CD1c-positive myeloid dendritic cell (primary cell): ENCODE results near the gene TIMP1.
"Not testable (repeated sequence)": the region's sequence is repeated elsewhere in the genome, so short reads cannot be mapped to it uniquely, and the experiment has no call there.

Experiments used
- DNase-seq: peaks from one replicate; pipeline ENCODE4 v3.0.0-alpha.2; 2016; ENCODE audit errors: extremely low spot score

Gene TIMP1

DNA sequence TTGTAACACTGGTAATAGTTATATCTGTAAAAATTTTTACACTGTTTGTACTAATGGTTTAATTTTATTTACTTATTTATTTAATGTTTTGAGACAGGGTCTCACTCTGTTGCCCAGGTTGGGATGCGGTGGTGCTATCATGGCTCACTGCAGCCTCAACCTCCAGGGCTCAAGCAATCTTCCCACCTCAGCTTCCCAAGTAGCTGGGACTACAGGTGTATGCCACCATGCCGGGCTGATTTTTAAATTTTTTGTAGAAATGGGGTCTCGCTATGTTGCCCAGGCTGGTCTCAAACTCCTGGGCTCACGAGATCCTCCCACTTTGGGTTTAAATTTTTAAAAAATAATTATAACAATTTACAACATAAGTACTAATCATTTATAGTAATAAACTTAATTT, 20.9 kb downstream of the TIMP1 start:
- DNase-seq, result not testable (repeated sequence)

DNA sequence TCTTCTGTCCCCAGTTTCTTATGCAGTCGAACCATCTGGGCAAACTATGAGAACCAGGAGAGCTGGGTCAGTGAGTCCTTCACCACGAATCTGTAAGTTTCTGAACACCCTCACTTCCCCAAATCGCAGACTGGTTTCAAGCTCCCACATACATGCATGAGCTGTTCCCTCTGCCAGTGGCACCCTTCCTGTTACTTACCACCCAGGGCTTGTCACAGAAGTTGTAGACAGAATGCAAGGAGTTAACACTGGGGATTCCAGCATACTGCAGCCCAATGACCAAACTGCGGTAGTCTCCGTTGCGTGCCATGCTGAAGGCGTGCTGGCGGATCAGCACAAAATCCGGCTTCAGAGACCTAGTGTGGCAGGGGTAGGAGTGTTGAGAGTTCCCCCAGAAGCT, 22.8 kb downstream of the TIMP1 start:
- DNase-seq, result peak; percentile 59

DNA sequence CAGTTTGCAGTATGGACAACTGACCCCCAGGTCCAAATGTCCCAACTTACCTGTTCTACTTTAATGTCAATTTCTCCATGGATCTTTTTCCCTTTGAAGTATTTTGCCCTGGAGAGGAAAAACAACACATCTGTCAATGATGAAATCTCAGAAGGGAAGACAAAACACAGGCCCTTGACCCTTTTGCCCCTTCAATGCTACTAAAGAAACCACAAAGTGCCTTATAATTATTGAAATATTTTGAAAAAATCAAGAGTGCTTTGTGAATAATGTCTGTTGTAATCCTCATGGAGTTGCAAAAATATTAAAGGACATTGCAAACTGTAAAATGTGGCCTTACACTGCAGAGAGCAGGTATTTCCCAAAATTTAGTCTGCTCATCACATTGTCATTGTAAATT, 24.9 kb downstream of the TIMP1 start:
- DNase-seq, result no peak

DNA sequence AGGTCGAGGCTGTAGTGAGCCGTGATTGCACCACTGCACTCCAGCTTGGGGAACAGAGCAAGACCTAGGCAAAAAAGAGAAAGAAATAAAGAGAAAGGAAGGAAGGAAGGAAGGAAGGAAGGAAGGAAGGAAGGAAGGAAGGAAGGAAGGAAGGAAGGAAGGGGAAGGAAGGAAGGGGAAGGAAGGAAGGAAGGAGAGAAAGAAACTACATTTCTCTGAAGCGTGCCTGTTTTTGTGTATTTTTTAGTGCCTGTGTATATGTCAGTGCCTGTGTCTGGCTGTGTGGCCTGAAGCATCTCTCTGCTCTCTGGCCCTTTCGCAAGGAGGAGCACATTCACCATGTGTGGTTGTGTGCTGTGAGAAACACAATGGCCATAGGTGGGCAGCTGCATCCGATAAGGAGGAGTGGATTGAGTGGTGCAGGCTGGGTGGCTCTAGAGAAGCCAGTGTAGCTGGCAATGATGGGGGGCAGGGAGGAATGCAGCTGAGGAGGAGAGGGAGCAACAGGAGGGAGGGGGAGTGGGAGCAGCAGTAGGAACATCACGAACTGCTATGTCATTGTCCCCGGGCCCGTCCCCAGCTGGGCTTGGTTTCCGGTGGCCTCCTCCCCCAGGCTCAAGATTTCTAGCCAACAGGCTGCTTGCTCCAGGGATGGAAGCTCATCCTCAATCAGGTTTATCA, 26.0 kb downstream of the TIMP1 start:
- no peak for DNase-seq

DNA sequence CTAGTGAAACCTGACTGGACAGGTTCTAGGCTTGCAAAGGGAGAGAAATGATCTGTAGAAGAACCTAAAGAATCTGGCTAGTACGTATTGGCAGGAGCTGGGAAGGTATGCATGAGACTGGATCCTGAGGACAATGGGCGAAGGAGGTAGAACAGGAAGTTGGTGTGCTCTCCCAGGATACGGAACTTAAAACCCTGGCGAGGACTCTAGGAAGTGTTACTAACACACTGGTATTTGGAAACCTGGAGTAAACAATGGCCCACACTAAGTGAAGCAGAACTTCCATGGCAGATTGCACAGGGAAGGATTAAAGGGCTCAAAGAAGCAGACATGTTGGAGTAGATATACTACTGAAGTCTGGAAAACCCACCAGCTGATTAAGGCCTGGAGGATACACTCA, 28.3 kb downstream of the TIMP1 start:
- peak; percentile 51 for DNase-seq

DNA sequence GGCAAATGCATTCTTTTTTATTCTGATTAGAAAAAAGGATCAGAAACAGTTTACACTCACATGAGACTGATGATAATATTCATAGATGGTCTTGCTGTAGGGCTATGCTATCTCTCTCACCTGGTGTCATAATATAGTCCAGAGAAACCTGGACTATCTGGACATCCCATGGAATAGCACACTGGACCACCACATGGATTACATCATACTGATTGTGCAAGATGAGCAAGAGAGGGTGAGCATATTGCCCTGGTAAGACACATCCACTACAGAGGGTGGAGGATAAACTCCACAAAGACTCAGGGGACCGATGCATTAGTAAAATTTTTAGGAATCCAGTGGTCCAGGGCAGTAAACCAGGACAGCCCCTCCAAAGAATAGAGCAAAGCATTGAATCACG, 29.3 kb downstream of the TIMP1 start:
- DNase-seq, result no peak

DNA sequence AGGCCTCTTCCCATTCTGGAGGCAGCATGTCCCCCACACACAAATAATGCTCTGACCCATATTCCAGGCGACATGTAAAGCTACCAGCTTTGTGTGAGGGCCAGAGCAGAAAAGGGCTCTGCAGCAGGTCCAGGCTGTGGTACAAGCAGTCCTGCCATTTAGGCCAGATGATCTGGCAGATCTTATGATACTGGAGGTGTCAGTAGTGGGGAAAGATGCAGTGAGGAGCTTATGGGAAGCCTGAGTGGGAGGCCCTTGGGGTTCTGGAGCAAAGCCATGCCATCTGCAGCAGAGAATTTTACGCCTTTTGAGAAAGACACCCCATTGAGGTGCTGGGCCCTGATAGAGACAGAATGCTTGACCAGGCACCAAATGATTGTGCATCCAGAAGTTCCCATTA, 29.7 kb downstream of the TIMP1 start:
- no peak for DNase-seq

DNA sequence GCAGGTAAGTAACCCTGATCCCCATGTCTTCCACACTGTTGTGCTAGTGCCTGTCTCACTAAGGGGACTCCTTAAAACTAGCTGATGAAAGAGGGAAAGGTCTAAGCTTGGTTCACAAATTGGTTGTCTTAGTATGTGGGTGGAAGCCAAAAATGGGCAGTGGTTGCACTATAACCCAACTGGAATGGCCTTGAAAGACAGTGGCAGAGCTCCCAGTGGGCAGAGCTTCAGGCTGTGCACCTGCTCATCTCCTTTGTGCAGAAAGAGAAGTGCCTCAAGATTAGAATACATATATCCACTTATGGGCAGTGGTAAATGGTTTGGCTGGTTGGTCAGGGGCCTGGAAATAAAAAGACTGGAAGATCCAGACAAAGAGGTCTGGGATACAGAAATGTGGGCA, 30.2 kb downstream of the TIMP1 start:
- DNase-seq, result no peak

DNA sequence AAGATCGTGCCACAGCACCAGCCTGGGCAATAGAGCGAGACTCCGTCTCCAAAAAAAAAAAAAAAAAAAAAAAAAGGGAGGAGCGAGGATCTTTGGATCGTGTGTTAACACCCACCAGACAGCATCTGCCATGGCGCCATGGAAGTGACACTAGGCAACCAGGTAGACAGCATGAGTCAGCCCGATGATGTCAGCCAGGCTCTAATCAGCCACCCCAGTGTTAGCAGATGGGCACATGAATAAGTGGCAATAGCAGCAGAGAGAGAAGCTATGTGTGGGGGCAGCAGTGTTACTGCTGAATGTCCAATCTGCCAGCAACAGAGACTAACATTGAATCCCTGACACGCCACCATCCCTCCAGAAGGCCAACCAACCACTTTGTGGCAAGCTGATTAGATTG, 30.8 kb downstream of the TIMP1 start:
- DNase-seq, result no peak

DNA sequence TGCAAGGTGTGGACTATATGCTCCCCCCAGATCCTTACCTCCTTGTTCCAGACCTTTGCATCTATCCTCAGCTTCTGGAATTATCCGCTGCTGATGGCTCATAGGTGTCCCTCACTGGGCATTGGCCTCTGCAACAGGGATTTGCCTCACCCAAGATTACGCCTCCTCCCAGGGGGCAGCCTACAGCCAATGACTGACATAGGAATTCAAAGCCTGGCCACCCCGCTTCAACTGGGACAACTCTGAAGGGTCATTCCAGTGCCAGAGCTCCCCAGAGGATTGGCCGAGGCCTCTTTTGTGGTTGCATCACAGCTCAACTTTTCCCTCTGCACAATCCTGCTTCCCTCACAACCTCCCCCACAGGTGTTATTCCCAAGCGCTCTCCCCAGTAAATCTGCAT, 32.4 kb downstream of the TIMP1 start:
- DNase-seq, result no peak

DNA sequence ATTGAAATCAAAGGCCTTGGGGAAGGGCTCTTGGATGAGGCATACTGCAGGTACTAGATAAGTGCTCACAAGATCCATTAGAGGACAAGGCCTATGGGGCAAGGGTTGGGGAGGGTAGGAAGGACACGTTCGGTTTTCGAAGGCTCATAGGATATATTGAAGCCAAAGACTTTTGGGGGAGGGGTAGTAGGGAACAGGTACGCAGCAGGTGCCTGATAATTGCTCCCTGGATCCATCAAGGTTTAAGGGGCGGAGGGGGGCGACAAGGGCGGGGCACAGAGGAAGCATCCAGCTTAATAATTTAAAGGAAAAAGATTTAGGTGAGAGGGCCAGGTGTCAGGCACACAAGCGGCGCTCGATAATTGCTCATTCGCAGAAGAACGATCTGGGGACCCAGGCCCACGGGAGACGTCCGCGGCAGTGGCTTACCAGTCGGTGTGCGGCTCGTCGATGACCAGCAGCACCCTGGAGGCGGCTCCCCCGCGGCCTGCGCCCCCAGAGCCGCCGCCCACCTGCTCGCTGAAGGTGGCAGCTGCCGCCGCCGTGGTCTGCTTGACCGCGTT, 36.8 kb downstream of the TIMP1 start:
- no peak for DNase-seq

DNA sequence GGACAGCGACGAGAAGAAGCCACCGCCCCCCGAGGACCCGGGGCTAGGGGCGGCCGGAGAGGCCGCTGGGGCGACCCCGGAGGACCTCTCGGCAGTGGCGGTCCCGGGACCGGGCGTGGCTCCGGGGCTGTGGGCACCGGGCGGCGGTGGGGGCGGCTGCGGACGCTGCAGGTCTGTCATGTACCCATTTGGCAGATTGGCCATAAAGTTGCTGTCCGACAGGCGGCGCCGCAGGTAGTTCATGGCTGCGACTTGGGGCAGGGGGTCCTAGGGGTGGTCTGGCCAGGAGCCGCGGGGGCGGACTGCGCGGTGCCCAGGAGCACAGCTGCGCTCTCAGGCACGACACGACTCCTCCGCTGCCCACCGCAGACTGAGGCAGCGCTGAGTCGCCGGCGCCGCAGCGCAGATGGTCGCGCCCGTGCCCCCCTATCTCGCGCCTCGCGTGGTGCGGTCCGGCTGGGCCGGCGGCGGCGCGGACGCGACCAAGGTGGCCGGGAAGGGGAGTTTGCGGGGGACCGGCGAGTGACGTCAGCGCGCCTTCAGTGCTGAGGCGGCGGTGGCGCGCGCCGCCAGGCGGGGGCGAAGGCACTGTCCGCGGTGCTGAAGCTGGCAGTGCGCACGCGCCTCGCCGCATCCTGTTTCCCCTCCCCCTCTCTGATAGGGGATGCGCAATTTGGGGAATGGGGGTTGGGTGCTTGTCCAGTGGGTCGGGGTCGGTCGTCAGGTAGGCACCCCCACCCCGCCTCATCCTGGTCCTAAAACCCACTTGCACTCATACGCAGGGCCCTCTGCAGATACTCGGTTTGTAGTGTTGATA, 37.5 kb downstream of the TIMP1 start, which contains the start of gene SYN1:
Gene SYN1 (minus strand): TSS at position 372 of the 817 bp plus-strand sequence. CDS start 129 bp downstream, at position 243.
- DNase-seq, result peak; percentile 86

DNA sequence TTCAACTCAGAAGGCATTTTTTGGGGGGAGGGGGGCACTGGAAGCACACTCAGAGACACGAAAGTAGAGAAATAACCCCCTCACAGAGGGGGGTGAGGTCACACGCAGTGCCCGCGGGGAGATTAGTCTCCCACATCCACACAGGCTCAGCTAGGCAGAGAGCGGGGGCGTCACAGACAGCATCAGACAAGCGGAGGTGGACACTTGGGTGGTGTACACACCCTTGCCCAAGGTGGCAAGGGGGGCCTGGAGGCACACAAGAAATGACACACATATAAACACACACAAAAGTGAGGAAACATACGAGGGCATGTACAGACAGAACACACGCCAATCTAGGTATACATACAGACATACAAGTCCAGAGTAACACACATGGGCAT, 38.1 kb downstream of the TIMP1 start:
- no peak for DNase-seq

DNA sequence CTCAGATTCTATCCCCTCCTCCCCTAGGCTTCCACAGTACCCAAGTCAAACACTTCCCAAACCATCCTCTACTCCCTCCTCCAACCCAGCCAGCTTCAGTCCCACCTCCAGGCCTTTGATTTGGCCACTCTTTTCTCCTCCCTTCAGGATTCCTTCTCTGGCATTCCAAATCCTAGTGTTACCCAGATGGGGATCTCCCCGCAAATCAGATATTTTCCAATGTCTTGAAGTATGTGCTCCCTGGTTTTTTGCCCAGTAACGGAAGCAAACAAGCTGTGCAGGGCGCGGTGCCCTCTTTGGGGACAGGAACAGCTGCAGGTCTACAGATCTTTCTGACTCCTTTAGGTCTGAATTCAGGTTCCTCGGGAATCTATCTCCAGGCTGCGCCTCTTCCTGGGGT, 39.6 kb downstream of the TIMP1 start:
- no peak for DNase-seq

DNA sequence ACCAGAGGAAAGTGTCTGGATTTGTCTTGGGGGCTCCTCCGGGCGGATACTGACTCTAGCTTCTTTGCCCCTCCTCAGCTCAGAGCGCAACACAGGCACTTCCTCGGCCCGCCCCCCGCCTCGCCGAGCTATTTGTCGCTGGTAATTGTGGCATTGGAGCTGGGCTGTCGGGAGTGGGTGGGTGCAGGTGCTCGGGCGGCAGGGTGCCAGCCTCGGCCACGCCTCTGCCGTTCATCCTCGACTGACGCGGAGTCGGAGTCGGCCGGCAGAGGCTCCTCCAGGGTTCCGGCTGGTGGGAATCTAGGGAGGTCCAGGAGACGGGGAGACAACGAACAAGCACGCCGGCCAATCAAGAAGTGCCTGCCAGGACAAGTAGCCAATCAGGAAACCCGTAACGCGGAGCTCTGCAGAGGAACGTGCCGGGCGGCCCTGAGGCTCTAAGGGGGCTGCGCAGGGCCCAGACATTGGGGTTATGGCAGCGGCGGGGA, 41.3 kb downstream of the TIMP1 start:
- peak; percentile 50 for DNase-seq

DNA sequence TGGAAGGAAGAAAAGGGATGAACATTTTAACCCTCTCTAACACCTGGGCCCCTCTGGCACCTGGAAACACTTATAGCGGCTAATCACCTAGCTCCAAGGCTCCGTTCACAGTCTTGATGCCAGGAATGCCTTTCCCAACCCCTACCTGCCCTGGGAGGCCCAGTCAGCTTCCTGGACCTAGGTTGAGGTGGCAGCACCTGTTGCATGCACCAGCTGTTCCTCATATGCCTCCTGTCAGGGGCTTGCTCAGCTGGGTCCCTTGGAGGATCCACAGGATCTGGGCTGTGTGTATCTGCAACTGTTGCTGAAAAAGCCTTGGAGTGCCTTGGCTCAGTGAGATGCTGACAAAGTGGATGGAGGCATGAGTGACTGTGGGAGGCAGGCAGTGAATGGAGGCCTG, 43.1 kb downstream of the TIMP1 start:
- DNase-seq, result no peak

DNA sequence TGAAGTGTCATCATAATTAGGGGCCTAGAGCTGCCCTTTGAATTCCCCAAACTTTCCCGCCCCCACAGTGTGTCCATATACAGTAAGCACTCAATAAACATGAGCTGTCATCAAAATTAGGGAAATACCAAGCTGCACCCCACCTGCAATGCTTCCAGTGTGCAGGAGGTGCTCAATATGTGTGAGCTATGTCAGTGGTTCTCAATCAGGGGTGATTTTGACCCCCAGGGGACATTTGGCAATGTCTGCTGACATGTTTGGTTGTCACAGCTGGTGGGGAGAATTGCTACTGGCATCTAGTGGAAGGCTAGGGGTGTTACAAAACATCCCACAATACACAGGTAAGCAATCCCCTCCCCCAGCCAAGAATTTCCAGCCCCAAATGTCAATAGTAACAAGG, 46.7 kb downstream of the TIMP1 start:
- peak; percentile 35 for DNase-seq

DNA sequence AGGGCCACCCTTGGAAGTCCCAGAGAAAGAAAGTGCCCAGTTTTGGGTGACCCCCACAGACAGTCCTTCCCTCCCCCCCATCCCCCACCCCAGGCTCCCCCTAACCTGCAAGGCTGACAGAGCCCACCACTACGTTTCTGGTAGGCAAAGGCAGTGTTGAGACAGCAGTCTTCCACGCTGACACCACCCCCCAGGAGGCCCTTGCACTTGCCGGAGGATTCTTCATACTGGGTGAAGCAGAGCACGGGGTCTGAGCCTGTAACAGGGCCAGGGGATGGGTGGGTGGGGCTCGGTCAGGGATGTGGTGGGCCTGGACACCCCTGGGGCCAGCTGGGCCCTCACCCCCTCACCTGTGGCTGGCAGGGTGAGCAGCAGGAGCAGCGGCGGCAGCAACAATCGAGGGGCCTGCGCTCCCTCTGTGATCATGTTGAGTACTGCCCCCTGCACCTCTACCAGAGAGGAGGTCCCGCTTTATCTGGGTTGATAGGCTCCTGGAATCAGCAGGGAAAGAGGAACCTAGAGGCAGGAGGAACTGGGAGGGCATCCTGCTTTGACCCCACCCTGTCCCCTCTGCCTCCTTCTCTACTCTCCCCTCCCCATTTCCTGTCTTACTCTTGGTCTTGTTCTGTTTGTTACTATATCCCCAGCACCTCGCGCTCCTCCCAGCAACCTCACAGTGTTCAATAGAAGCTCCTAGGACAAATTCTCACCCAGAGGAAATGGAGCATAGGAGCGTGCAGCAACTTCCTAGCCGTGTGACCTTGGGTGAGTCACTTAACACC, 47.4 kb downstream of the TIMP1 start, which contains the start of gene CFP:
Gene CFP (minus strand): TSS at position 512 of the 782 bp plus-strand sequence. CDS start 86 bp downstream, at position 426.
- peak; percentile 50 for DNase-seq

DNA sequence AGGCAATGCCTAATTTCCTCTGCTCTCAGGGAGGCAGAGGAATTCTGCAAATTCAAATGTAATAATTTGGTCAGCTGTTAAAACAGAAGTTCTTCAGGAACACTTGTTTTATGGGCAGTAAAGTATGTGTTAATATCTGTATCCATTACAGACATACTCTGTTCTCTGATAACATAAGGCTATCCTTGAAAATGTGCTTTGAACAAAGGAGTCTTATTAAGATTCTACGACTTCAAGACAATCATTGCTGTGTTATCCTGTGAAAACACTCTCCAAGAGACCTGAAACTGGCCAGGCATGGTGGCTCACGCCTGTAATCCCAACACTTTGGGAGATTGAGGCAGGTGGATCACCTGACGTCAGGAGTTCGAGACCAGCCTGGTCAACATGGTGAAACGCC, 49.4 kb downstream of the TIMP1 start:
- no peak for DNase-seq

DNA sequence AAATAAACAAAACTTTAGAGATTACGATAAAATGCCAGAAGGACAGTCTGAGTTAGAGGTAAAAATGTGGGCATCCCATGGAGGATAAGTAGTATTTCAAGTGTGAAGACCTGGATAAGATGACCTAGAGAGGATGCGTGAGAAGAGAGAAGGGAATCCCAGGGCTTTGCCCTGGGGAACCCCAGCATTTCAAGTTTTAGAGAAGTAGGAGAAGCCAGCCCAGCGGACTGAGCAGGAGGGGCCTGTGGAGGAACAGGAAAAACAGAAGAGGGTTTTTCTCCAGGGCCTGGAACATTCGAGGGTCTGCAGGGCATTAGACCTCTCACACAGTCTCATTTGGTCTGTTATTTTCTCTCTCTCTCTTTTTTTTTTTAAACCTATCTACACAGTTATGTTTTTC, 50.4 kb downstream of the TIMP1 start:
- peak; percentile 80 for DNase-seq

DNA sequence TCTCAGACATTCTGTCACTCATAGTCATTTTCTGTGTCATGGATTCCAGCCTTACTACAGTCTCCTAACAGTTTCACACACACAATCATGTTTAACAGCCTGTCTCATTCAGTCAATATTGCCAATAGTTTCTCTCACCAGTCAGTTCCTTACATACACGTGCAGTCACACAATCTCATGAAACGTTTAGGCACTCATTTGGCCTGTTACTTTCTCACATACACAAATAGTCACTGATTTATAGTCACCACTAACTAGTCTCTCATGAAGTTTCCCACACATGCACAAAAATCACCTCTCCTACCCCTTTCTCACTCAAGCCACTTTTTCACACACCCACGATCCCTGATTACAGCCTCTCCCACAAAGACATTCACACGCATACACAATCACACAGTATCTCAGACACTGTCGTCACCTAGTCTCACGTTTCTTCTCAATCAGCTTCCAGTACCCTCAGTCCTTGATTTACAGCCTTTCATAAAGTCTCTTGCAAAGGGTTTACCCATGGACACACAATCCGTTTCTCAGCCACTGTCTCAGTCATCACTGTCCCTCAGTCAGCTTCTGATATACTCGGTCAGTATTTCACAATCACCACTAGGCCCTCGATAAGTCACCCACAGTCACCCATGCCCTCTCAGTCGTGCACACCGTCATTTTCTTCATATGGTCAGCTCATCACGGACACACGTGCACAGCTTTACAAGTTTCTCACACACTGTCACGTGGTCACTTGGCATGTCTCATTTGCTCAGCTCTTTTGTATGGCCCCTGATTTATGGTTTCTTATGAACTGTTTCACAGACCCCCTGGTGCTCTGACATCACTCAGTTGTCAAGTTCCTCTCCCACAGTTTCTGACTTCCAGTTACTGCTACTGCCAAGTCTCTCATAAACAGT, 51.7 kb downstream of the TIMP1 start:
- DNase-seq, result peak; percentile 70
